ENCODE results near the gene PACSIN2. TPM values are rescaled to one million over a fixed set of nuclear protein-coding genes. Genes with fewer than 3 reads are reported as not detected.
A peak's percentile ranks its signal among the peaks of the same experiment; 100 is the strongest.

Gene PACSIN2
- total and polyA plus RNA-seq, 8 donors = 45.1 to 109 (median 95.4) TPM

DNA sequence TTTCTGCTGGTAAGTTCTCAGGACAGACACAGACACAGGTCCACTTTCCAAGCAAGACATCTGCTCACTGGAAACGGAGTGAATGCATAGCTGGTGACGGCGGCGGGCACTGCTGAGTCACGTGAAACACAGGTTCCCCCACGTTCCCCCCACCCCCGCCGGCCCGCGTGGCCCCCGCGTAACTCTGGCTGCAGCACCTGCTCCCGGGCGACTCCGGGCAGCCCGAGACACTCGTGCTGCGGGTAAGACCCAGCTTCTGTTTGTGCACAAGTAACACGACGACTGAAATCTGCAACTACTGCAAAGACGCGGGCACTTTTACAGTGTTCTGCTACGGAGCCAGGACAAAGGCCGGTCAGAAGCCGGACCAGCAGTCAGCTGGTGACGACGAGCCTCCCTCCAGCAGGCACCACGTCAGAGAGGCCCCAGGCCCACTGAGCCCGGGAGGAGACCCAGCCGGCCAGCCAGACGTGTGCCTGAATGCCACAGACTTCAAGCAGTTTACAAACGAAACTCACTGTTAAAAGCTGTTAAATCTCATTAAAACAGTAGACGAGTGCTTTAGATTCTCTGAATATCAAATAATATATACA lies 145.0 kb downstream of the PACSIN2 start:
- intact Hi-C loops (cut with DNase I) = no loop called here
- peak in 5 of 6 donors; percentile 39 to 68 (median 53) for DNase-seq
- ATAC-seq = no peak
- peaks cover 8 to 18% (median 15%) of the 10 kb centered on the region in 3 donors for H3K4me1 ChIP-seq
- FAIRE-seq = no peak
- no peak overlapping the region for H3K4me3 ChIP-seq
- peak overlapping the region in 1 of 4 donors; percentile 69 for H3K27ac ChIP-seq
- TF ChIP-seq, protein P1, sequence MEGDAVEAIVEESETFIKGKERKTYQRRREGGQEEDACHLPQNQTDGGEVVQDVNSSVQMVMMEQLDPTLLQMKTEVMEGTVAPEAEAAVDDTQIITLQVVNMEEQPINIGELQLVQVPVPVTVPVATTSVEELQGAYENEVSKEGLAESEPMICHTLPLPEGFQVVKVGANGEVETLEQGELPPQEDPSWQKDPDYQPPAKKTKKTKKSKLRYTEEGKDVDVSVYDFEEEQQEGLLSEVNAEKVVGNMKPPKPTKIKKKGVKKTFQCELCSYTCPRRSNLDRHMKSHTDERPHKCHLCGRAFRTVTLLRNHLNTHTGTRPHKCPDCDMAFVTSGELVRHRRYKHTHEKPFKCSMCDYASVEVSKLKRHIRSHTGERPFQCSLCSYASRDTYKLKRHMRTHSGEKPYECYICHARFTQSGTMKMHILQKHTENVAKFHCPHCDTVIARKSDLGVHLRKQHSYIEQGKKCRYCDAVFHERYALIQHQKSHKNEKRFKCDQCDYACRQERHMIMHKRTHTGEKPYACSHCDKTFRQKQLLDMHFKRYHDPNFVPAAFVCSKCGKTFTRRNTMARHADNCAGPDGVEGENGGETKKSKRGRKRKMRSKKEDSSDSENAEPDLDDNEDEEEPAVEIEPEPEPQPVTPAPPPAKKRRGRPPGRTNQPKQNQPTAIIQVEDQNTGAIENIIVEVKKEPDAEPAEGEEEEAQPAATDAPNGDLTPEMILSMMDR (IDR thresholded peaks at IDR 0.05) = no peak
- 48 to 70% methylated on average over 33 of the region's 33 CpGs for WGBS, 2 donors
- no peaks in the 10 kb centered on the region for H3K27me3 ChIP-seq
- H3K36me3 ChIP-seq = peaks cover 5 to 47% (median 30%) of the 10 kb centered on the region in 3 donors
- H3K9me3 ChIP-seq = no peaks in the 10 kb centered on the region

DNA sequence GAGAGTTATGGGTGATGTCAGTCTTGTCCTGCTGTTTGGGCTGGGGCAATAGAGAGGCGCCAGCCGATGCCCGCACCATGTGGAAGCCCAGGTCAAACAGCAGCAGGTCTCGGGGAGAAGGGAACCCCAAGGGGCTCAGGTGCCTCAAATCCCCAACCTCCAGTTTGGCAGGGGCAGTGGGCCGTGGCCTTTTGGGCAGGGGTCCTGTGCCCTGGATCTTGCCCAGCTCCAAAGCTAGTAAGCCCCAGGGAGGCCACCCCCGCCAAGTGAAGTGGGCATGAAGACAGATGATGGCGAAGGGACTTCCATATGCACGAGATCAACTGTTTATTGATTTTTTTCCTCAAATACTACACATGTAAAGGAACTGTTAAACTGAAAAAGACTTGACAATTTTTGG lies 145.5 kb downstream of the PACSIN2 start:
- FAIRE-seq = no peak
- Histone ChIP-seq H3K27ac (peak overlapping the region; percentile 4 to 69 (median 60)), H3K9me3 (no peaks in the 10 kb centered on the region), H3K27me3 (no peaks in the 10 kb centered on the region), H3K36me3 (peaks cover 5 to 43% (median 30%) of the 10 kb centered on the region in 3 donors), H3K4me3 (no peak overlapping the region), H3K4me1 (peaks cover 8 to 18% (median 15%) of the 10 kb centered on the region in 3 donors)
- intact Hi-C loops (cut with DNase I) = no loop called here
- TF ChIP-seq, protein P1 (IDR thresholded peaks at IDR 0.05) = no peak
- DNase-seq = peak in 5 of 6 donors; percentile 24 to 75 (median 48)
- peak in 3 of 4 donors; percentile 1 to 2 (median 1) for ATAC-seq
- 69 to 81% methylated on average over 8 of the region's 8 CpGs for WGBS, 2 donors

DNA sequence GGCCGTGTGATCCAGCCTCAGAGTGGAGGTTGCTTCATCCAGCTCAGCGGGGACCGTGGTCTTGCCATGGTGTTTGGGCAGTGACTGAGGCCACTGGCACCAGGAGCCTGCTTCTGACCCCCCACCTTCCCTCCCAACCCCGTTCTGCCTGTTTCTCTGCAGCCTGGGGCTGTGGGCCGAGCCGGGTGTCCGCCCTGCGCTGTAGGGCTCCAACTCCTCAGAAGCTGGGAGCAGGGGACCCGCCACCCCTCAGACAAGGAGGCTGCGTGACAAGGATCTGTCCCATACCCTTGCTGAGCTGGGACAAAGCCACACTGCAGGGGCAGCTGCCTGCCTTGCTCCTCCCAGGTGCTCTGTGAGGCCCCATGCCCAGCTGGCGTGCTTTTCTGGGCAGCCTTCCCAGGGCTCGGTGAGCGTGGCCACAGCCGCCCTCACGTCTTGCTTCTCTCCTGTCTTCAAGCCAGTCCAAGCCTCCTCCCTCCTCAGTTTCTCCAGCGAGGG lies 146.1 kb downstream of the PACSIN2 start:
- intact Hi-C loops (cut with DNase I) = no loop called here
- ATAC-seq (peak; percentile 74 to 86 (median 84)), FAIRE-seq (no peak), DNase-seq (peak; percentile 87 to 95 (median 90))
- Histone ChIP-seq H3K9me3 (no peaks in the 10 kb centered on the region), H3K27me3 (no peaks in the 10 kb centered on the region), H3K4me1 (peaks cover 8 to 18% (median 15%) of the 10 kb centered on the region in 3 donors), H3K27ac (peak overlapping the region; percentile 29 to 69 (median 60)), H3K4me3 (no peak overlapping the region), H3K36me3 (peaks cover 5 to 36% (median 30%) of the 10 kb centered on the region in 3 donors)
- TF ChIP-seq, protein P1 (IDR thresholded peaks at IDR 0.05) = no peak
- WGBS, 2 donors = 33 to 34% methylated on average over 16 of the region's 16 CpGs

DNA sequence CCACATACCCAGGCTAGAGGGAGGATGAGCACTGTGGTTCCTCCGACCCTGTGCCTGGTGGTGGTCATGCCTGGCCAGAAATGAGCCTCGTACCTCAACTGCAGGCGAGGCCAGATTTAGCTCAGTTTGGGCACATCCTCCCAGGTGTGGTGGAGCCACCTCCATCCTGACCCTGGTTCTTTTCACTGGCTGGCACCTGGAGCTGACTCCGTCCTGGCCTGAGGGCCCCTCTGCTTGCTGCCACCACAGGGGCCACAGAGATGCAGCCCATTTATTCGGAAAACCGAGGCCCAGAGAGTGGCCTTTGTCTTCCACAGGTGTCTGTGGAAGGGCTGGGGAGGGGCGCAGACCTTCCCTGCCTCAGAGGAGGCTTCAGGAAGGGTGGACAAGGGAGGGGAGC lies 148.8 kb downstream of the PACSIN2 start:
- DNase-seq = peak in 1 of 6 donors; percentile 35
- no peak overlapping the region for H3K27ac ChIP-seq
- H3K36me3 ChIP-seq = peaks cover 0 to 9% (median 4%) of the 10 kb centered on the region in 3 donors
- no peaks in the 10 kb centered on the region for H3K27me3 ChIP-seq
- 91% methylated on average over 7 of the region's 7 CpGs for WGBS, 2 donors
- ATAC-seq = no peak
- intact Hi-C loops (cut with DNase I) = no loop called here
- H3K4me3 ChIP-seq = no peak overlapping the region
- no peak for FAIRE-seq
- TF ChIP-seq, protein P1 (IDR thresholded peaks at IDR 0.05) = no peak
- H3K4me1 ChIP-seq = peaks cover 8 to 18% (median 9%) of the 10 kb centered on the region in 3 donors
- no peaks in the 10 kb centered on the region for H3K9me3 ChIP-seq

DNA sequence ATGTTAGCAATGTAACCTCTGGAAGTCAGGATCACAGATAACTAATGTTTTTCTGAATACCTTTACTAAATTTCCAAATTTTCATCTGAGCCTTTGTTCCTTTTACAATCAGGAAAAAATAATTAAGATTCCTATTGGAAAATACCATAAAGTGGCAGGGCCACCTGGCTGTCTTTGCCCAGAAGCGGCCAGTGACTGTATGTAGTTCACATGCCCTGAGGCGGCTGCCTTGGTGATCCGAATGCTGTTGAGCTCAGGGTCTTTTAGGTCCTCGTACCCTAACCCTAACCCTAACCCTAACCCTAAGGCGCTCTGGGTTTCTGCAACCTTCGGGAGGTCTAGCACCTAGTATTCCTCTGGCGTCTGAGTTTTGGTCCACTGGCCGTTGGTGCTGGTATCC lies 149.4 kb downstream of the PACSIN2 start:
- 85 to 89% methylated on average over 8 of the region's 8 CpGs for WGBS, 2 donors
- TF ChIP-seq, protein P1 (IDR thresholded peaks at IDR 0.05) = no peak
- Histone ChIP-seq H3K4me1 (peaks cover 8 to 18% (median 9%) of the 10 kb centered on the region in 3 donors), H3K36me3 (peaks cover 0 to 3% (median 0%) of the 10 kb centered on the region in 3 donors), H3K27ac (no peak overlapping the region), H3K27me3 (no peaks in the 10 kb centered on the region), H3K9me3 (no peaks in the 10 kb centered on the region), H3K4me3 (no peak overlapping the region)
- peak in 1 of 6 donors; percentile 15 for DNase-seq
- no peak for ATAC-seq
- intact Hi-C loops (cut with DNase I) = no loop called here
- no peak for FAIRE-seq

Measured in pancreas (tissue), 10 donors.